ENCODE data around the gene TWIST1. TPM values are rescaled to one million over a fixed set of nuclear protein-coding genes. Genes with fewer than 3 reads are reported as not detected.

The TWIST1 gene
- total RNA-seq, 1 donor from 2014 or later, result not detected

- peaks cover 15% of the 10 kb centered on the region for H3K4me1 Mint-ChIP-seq
- H3K27ac Mint-ChIP-seq, result no peak overlapping the region
- ChIA-PET CTCF (no interaction called here), POLR2A (no interaction called here)
- DNase-seq (no peak), ATAC-seq (ENCODE audit: low read depth) (no peak)
- TF ChIP-seq CTCF (IDR thresholded peaks at IDR 0.05), result no peak
- H3K36me3 Mint-ChIP-seq (ENCODE audit: low read depth), result no peaks in the 10 kb centered on the region
- peaks cover 49% of the 10 kb centered on the region for H3K27me3 Mint-ChIP-seq
- intact Hi-C loops (cut with micrococcal nuclease), result loop anchor here (5.0 to 10.0 kb wide), 2 partner anchors 547 to 1669 kb away; partner anchors contain the start of gene SP8
- H3K9me3 Mint-ChIP-seq, result no peaks in the 10 kb centered on the region
- H3K4me3 Mint-ChIP-seq, result peak overlapping the region; percentile 56
Measured at GRCh38 chr7:19117870-19118608, 603 bp upstream of the TWIST1 start.

- ATAC-seq (ENCODE audit: low read depth), result no peak
- POLR2A ChIA-PET, result no interaction called here
- Mint-ChIP-seq H3K9me3 (no peaks in the 10 kb centered on the region), H3K4me1 (peaks cover 16% of the 10 kb centered on the region), H3K4me3 (peak overlapping the region; percentile 67), H3K27me3 (peaks cover 55% of the 10 kb centered on the region), H3K27ac (no peak overlapping the region), H3K36me3 (ENCODE audit: low read depth) (no peaks in the 10 kb centered on the region)
- CTCF ChIA-PET, result no interaction called here
- TF ChIP-seq CTCF (IDR thresholded peaks at IDR 0.05), result no peak
- no peak for DNase-seq
- intact Hi-C loops (cut with micrococcal nuclease), result loop anchor here (1.0 to 10.0 kb wide), 3 partner anchors 9 to 1671 kb away; partner anchors contain the start of gene SP8
Measured at GRCh38 chr7:19116121-19117090, 1.0 kb downstream of the TWIST1 start.

GRCh38 chr7:19114551-19114855, 2.9 kb downstream of the TWIST1 start:
- TF ChIP-seq CTCF (IDR thresholded peaks at IDR 0.05), result no peak
- H3K36me3 Mint-ChIP-seq (ENCODE audit: low read depth), result no peaks in the 10 kb centered on the region
- ATAC-seq (ENCODE audit: low read depth) (no peak), DNase-seq (no peak)
- peaks cover 20% of the 10 kb centered on the region for H3K4me1 Mint-ChIP-seq
- H3K9me3 Mint-ChIP-seq, result no peaks in the 10 kb centered on the region
- no peak overlapping the region for H3K27ac Mint-ChIP-seq
- POLR2A ChIA-PET, result no interaction called here
- CTCF ChIA-PET, result interaction anchor here (1.3 kb wide), 1 partner anchor 762 kb away, joined by 3 read pairs; no protein-coding TSS in a partner anchor
- peaks cover 60% of the 10 kb centered on the region for H3K27me3 Mint-ChIP-seq
- no peak overlapping the region for H3K4me3 Mint-ChIP-seq
- intact Hi-C loops (cut with micrococcal nuclease), result loop anchor here (10.0 kb wide), 1 partner anchor 550 kb away; no protein-coding TSS in a partner anchor

GRCh38 chr7:19113855-19114550, 3.4 kb downstream of the TWIST1 start:
- no peak for DNase-seq
- no peak overlapping the region for H3K27ac Mint-ChIP-seq
- no peaks in the 10 kb centered on the region for H3K36me3 Mint-ChIP-seq (ENCODE audit: low read depth)
- no peak for ATAC-seq (ENCODE audit: low read depth)
- ChIA-PET CTCF (interaction anchor here (1.3 kb wide), 1 partner anchor 761 kb away, joined by 3 read pairs; no protein-coding TSS in a partner anchor), POLR2A (no interaction called here)
- TF ChIP-seq CTCF (IDR thresholded peaks at IDR 0.05), result no peak
- H3K4me1 Mint-ChIP-seq, result peaks cover 20% of the 10 kb centered on the region
- H3K9me3 Mint-ChIP-seq, result no peaks in the 10 kb centered on the region
- peaks cover 60% of the 10 kb centered on the region for H3K27me3 Mint-ChIP-seq
- intact Hi-C loops (cut with micrococcal nuclease), result loop anchor here (10.0 kb wide), 1 partner anchor 551 kb away; no protein-coding TSS in a partner anchor
- no peak overlapping the region for H3K4me3 Mint-ChIP-seq
